HG03521 (cell line): ENCODE measurements around the gene PRSS50.

Experiments
- ATAC-seq: cut with Tn5 transposase; IDR thresholded peaks from one replicate; pipeline ENCODE4 v1.9.1; 2021; ENCODE audit warnings: mild to moderate bottlenecking, moderate library complexity; ENCODE audit not compliant: unreplicated experiment

PRSS50 gene

GRCh38 chr3:46725621-46726314 lies 8.1 kb upstream of the PRSS50 start:
- no peak for ATAC-seq

GRCh38 chr3:46724424-46724823 lies 6.8 kb upstream of the PRSS50 start:
- no peak for ATAC-seq

- no peak for ATAC-seq
These were observed 4.8 kb upstream of the PRSS50 start for GRCh38 chr3:46722443-46722842.

- no peak for ATAC-seq
These were observed 3.3 kb upstream of the PRSS50 start for GRCh38 chr3:46721009-46721408.

DNA sequence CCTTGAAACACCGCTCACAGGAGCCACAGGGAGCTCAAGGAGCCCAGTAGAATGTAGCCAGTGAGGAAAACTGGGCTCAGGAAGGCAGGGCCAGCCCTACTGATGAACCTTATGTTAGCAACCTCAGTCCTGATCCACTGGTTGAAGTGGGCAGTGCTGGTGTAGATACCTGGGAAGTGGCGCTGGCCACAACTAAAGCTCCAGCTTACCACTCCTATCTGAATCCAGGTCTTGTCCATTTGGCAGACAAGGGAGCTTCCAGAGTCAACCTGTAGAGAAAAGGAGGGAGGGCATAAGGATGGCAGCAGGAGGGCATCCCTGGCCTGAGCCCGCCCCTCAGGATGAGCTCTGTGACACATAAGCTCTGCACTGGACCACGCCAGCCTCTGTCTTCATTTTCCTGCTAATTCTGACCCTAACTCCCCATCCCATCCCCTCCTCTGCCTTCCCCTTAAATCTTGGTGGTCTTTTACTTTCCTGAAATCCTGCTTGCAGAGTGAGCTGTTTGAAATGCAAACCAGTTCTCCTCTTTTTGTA lies 2.1 kb upstream of the PRSS50 start:
- ATAC-seq = no peak

DNA sequence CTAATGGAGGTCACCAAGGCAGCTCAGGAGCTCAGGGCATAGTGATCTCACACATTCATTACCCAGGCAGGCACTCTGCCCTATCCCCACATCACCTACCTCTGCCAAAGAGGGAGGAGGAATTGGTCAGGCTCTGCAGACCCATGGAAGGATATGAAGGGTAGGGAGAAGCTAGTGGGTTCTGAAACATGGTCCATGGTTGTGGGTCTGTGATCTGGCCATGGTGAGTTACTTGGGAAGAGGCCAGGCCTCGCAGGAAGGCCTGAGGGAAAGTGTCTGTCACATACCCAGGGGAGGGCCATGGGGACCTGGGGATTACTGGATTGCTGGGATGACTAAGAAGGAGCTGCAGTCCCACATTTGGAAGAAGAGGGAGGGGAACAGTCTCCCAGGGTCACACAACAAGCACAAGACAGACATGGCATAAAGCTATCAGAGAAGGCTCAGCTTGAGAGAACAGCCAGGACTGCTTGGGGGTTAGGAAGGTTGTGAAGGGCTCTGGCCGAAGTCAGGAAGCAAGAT lies 1.4 kb upstream of the PRSS50 start:
- ATAC-seq = no peak

DNA sequence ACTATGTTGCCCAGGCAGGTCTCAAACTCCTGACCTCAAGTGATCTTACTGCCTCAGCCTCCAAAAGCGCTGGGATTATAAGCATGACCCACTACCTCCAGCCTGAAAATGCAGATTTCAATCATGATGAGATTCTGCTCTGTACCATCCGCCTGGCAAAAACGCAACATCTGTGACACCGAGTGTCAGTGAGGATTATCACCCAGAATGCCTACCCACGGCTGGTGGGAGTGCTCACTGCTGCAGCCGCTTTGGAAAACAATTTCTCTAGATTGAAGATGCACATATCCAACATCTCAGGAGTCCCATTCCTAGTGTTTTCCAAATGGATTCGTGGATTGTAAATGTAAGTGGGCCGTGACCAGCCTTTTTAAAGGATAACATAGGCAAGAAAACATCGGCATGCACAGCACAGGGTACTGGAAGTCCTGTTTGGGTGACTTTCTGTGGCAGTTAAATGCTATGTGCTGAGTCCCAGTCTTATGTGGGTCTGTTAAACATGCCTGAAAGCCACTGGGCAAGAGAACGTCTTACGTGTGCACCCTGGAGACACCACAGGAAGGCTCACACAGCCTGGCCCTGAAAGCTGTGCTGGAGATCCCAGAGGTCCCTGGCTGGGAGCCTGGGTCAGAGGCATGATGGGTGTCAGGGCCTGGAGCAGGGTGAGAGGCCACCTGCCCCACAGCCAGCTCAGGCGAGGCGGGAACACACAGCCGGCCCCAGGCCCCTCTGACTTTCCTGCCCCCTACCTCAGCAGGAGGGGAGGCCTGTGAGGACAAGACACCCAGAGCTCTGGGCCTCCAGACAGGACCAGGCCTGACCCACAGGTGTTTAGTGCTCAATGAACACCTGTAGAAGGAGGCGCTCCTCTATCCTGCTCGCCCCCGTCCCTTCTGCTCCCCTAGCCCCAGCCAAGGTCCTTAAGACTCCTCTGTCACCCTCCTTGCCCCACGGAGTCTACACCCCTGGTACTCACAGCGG lies 918 bp downstream of the PRSS50 start:
- no peak for ATAC-seq

GRCh38 chr3:46715507-46716175 lies 2.0 kb downstream of the PRSS50 start:
- ATAC-seq = no peak

DNA sequence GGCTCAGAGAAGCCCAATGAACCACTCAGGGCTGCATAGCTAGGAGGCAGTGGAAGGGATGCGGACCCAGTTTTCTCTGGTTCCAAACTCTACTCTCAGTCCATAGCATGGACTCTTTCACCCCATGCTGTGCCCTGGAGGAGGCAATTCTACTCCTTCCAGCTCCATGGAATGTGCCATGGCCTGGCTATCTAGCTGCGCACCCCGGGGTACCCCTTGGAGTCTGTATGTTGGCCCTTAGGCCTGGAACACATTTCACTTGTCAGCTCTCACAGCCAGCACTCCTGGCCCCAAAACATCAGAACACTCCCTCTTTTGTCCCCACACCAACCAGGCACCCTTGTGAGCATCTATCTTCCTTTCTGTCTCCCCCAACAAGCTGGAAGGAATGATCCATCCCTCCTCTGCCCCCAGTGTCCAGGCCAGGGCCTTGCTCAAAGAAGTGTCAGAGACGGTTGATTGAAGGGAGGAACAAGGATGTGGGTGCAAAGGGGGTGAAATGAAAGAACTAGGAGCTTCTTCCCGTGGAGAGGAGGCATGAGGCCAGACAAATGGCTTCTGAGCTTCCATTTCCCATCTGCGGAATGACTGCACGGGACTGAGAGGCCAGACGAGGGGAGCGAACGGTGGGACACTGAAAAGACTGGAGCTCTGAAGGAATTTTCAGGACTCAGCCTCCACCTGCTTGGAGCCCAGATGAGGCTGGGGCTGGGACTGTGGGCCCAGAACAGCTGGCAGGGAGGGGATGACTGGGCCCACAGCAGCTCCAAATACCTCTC lies 2.8 kb downstream of the PRSS50 start:
- no peak for ATAC-seq

GRCh38 chr3:46713898-46714552 lies 3.6 kb downstream of the PRSS50 start:
- ATAC-seq = no peak

- no peak for ATAC-seq
These were observed 4.4 kb downstream of the PRSS50 start for GRCh38 chr3:46713050-46713897.

DNA sequence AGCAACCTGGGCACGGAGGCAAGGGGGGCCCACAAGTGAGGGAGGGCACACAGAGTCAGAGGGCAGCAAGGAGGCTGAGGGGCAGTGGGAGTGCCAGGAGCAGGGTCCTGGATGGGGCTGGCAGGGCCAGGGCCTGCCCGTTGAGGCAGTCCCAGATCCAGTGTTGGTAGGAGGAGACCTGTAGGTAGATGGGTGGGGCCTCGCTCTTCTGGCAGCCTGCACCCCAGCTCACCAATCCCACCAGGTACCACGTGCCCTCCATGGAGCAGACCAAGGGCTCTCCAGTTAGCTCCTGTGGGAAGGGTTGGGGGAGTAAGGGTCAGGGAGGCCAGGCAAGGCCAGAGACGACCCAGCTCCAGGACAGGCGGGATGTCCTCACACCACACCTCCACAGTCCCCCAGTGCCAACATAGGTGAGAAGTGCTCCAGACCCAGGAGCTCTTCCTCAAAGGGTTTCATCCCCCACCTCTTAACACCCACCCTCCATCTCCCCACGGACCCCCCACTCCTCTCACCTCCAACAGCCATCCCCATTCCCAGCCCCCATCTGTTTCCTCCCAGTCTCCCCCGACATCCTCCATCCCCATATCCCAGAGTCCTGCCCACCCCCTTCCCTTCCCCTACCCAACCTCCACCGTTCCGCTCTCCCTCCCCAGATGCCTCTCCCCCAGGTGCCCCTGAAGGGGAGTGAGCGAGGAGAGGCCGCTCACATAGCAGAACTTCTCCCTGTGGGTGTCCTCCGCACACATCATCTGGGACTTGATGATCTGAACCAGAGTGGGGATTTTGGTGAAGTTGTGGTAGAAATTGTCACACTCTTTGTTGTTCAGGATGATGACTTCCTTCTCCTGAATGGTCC lies 5.2 kb downstream of the PRSS50 start:
- ATAC-seq = no peak

GRCh38 chr3:46711760-46712159 lies 5.9 kb downstream of the PRSS50 start:
- ATAC-seq = no peak

- ATAC-seq = no peak
These were observed 6.4 kb downstream of the PRSS50 start for GRCh38 chr3:46711305-46711704.

GRCh38 chr3:46710671-46711295 lies 6.9 kb downstream of the PRSS50 start:
- no peak for ATAC-seq

- no peak for ATAC-seq
These were observed 7.4 kb downstream of the PRSS50 start for GRCh38 chr3:46710229-46710628.

- ATAC-seq = no peak
These were observed 7.9 kb downstream of the PRSS50 start for GRCh38 chr3:46709721-46710120.
